ENCODE measurements around the gene KCNQ1. TPM values are rescaled to one million over a fixed set of nuclear protein-coding genes. Genes with fewer than 3 reads are reported as not detected.
A peak's percentile ranks its signal among the peaks of the same experiment; 100 is the strongest.

Gene KCNQ1
- total RNA-seq, 1 donor from 2014 or later: 2.7 TPM

DNA sequence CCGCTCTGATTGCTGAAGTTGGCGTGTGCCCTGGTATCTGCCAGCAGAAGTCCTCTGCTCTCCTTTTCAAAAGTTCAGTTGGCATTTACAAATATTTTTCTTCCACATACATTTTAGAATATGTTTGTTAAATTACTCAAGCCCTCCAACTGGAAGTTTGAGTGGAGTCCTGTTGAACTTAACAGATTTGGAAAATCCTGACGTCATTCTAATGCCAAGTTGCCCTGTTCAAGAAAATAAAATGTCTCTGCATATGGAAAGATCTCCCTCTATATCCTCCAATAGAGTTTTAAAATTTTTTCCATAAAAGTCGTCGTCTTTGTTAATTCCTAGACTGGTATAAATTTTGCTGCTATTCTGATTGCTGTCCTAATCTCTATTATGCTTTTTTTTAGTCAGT, 251.6 kb downstream of the KCNQ1 start:
- TF ChIP-seq POLR2A (IDR thresholded peaks at IDR 0.05): no peak
- no peak for TF ChIP-seq POLR2AphosphoS5 (IDR thresholded peaks at IDR 0.05; ENCODE audit: insufficient read depth in 1 of 2, low read depth in 1 of 2)
- no peak for TF ChIP-seq CTCF (IDR thresholded peaks at IDR 0.05)
- Histone ChIP-seq H3K4me3 (no peak overlapping the region), H3K4me1 (peaks cover 48% of the 10 kb centered on the region), H3K9me3 (no peaks in the 10 kb centered on the region), H3K27me3 (no peaks in the 10 kb centered on the region), H3K36me3 (no peaks in the 10 kb centered on the region), H3K27ac (no peak overlapping the region)
- intact Hi-C loops (cut with DNase I): no loop called here
- no peak for DNase-seq (ENCODE audit: extremely low spot score in 2 of 2)

GRCh38 chr11:2697866-2698265, 253.1 kb downstream of the KCNQ1 start:
- Histone ChIP-seq H3K27ac (no peak overlapping the region), H3K9me3 (no peaks in the 10 kb centered on the region), H3K36me3 (no peaks in the 10 kb centered on the region), H3K4me1 (peaks cover 34% of the 10 kb centered on the region), H3K27me3 (no peaks in the 10 kb centered on the region), H3K4me3 (peak overlapping the region; percentile 53 to 71)
- no peak for DNase-seq (ENCODE audit: extremely low spot score in 2 of 2)
- TF ChIP-seq CTCF (IDR thresholded peaks at IDR 0.05) (no peak), POLR2AphosphoS5 (IDR thresholded peaks at IDR 0.05; ENCODE audit: insufficient read depth in 1 of 2, low read depth in 1 of 2) (no peak), POLR2A (IDR thresholded peaks at IDR 0.05) (no peak)
- intact Hi-C loops (cut with DNase I): no loop called here

DNA sequence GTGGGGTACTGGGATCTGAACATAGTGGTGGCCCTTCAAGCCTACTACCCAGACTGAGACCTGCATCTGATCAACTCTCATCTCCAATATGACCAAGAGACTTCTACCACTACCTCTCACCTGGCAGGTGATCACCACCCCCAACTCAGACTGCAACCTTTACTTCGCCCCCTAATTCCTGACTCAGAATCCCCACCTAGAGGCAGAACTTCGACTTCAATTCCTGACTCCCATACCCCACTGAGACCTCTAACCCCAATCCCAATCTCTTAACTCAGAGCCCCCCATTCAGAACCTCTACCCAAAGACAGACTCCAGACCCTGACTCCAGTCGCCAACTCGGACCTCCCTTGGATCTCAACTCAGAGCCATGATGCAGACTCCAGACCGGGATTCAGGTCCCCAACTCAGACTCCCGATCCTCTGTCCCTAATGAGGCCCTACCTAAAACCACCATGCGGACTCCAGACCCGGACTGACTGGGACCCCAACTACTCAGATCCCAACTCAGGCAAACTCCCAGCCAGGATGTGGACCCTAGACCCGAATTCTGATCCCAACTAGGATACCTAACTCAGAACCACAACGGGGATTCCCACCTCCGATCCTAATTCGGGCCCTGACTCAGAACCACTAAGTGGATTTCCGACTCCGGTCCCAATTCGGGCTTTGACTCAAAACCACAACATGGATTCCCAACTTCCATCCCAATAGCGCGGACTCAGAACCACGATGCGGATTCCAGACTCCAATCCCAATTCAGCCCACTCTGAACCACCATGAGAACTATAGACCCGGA, 253.8 kb downstream of the KCNQ1 start:
- intact Hi-C loops (cut with DNase I): no loop called here
- no peaks in the 10 kb centered on the region for H3K9me3 ChIP-seq
- no peak for TF ChIP-seq CTCF (IDR thresholded peaks at IDR 0.05)
- no peak for TF ChIP-seq POLR2AphosphoS5 (IDR thresholded peaks at IDR 0.05; ENCODE audit: insufficient read depth in 1 of 2, low read depth in 1 of 2)
- no peak for TF ChIP-seq POLR2A (IDR thresholded peaks at IDR 0.05)
- H3K27me3 ChIP-seq: no peaks in the 10 kb centered on the region
- peak overlapping the region; percentile 53 to 71 for H3K4me3 ChIP-seq
- no peak for DNase-seq (ENCODE audit: extremely low spot score in 2 of 2)
- no peaks in the 10 kb centered on the region for H3K36me3 ChIP-seq
- peak overlapping the region; percentile 55 for H3K27ac ChIP-seq
- peaks cover 26% of the 10 kb centered on the region for H3K4me1 ChIP-seq

GRCh38 chr11:2699185-2699530, 254.3 kb downstream of the KCNQ1 start:
- peak overlapping the region; percentile 53 to 71 for H3K4me3 ChIP-seq
- peaks cover 21% of the 10 kb centered on the region for H3K4me1 ChIP-seq
- TF ChIP-seq POLR2AphosphoS5 (IDR thresholded peaks at IDR 0.05; ENCODE audit: insufficient read depth in 1 of 2, low read depth in 1 of 2): no peak
- no peak for TF ChIP-seq CTCF (IDR thresholded peaks at IDR 0.05)
- no peak for TF ChIP-seq POLR2A (IDR thresholded peaks at IDR 0.05)
- H3K27ac ChIP-seq: peak overlapping the region; percentile 55
- intact Hi-C loops (cut with DNase I): no loop called here
- no peak for DNase-seq (ENCODE audit: extremely low spot score in 2 of 2)
- no peaks in the 10 kb centered on the region for H3K27me3 ChIP-seq
- H3K36me3 ChIP-seq: no peaks in the 10 kb centered on the region
- H3K9me3 ChIP-seq: no peaks in the 10 kb centered on the region
